HG02885 (cell line): Measurements from ENCODE around the gene CDH4.
"Not testable (repeated sequence)": the region's sequence is repeated elsewhere in the genome, so short reads cannot be mapped to it uniquely, and the experiment has no call there.

Source experiments
- ATAC-seq: cut with Tn5 transposase; IDR thresholded peaks from one replicate; pipeline ENCODE4 v1.9.1; 2021; ENCODE audit warnings: mild to moderate bottlenecking; ENCODE audit not compliant: unreplicated experiment, poor library complexity

CDH4 gene

DNA sequence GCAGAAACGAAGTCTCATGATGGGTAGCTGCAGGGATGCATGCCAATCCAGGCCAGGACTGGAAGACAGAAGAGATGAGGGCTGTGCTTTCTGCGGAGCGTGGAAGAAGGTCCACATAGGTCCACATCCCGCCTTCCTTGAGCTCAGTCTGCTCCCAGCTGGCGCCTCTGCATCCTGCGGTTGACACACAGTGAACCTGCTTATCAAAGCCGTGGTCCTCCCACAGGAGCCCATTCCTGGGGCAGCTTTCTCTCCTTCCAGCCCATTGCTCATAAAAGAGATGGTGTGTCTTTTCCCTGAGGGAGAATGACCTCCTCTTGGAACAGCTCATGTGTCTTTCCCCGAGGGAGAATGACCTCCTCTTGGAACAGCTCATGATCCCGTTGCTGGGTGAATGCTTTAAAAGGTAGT is 225.4 kb downstream of the CDH4 start:
- no peak for ATAC-seq

DNA sequence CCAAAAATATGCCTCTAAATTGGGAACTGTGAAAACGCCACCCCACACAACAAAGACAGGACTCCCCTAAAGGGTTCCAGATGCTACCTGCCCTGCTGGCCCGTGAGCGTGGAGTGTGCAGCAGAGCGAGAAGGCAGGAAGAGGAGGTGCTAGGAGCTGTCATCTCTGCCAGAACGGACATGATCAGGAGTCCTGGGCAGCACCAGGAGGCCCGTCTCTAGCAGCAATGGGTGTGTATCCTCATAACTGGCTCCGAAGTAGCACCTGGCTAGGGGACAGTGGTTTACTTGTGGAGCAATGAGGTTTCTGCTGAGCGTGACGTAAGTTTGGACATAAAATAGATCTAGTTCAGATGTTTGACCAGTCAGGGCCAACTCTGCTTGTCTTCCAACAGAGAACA is 226.0 kb downstream of the CDH4 start:
- ATAC-seq: no peak

DNA sequence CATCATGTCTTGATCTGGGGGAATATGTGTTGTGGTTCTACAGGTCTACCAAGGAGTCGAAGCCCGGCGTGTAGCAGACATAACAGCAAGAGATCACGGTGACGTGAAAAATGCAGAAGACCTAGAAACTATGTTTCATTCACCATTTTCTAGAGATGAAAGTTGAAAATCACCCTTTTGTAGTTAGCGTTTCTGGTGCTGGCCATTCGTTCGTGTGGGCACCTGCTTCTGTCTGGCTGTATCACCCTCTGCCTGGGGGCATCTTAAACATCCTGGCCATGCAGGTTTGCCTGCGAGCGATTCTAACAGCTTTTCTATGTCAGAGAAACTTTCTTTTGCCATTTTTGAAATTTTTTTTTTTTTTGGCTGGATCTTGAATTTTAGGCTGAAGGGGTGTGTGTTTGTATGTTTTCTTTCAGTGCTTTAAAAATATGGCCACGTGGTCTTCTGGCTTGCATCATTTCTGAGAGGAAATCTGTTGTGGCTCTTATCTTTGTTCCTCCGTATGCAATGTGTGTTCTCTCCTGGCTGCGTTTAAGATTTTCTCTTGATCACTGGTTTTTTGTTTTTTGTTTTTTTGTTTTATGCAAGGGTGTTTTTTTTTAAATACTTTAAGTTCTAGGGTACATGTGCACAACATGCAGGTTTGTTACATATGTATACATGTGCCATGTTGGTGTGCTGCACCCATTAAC is 226.7 kb downstream of the CDH4 start:
- no peak for ATAC-seq

DNA sequence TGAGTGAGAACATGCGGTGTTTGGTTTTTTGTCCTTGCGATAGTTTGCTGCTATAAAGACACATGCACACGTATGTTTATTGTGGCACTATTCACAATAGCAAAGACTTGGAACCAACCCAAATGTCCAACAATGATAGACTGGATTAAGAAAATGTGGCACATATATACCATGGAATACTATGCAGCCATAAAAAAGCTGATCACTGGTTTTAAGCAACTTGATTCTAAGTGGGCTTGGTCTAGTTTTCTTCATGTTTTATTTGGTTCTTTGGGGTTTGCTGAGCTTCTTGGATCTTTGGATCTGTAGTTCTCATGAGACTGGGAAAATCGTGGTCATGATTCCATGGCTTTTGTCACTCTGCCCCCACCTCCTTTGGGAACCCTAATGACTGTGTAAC is 227.4 kb downstream of the CDH4 start:
- not testable (repeated sequence) for ATAC-seq

DNA sequence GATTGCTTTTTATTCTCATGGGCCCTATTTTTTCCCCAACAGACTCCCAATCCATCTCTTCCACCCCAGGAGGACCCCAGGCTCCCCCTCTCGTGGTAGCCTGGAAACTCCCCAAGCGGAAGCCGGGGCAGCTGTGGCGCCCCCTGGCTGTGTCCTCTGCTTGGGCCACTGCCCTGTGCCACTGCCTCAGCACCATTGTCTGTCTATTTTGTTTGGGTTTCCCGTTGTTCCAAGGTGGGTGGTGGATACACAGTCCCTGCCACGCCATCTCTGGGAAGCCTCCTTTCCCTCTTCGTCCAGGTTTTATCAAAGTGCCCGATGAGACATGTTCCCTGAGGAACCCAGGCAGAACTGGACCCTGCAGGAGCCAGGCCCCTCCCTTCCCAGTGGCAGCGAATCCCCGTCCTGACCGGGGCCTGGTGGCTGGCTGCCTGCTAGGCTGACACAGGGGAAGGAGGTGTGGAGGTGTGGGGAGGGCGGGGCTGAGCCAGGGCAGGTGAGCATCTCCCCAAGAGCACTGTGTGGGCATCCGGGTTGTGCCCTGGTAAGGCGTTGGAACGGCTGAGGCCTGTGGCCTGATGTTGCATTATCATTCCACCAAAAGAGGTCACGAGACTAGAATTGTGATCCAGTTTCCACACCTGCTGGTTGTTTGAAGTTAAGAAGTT is 228.2 kb downstream of the CDH4 start:
- ATAC-seq: no peak

DNA sequence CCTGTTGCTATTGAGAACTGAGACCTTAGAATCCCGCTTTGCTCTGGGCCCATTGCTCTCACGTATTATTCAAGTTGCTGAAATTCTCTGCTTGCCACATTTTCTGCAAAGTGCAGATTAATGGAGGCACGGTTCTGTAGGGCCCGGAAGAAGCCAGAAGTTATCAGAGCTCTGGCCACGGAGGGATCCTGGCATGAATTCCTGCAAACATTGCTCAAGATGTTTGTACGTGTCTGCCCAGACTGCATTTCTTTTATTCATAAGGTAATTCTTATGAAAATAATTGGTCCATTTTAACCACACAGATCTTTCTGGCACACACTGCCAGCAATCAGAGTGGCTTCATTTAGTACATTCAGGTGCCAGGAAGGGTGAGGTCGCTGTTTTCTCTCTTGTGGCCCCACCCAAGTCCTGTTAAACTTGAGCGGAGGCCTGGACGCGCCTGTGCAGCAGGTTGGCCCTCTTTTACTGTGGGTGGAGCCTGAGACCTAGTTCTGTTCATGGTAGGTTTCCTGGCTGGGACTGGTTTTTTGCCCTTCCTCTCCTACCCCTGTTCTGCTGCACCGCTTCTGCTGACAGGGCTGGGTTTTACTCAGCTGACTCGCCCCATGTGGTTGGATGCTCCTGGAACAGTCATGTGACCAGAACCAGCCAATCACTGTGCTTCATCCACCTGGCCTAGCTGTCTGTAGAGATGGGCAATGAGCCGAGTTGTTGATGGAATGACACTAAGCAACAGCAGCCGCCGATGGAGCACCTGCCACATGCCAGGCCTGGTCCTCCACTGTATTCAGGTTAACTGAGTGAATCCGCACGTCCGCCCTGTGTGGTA is 230.2 kb downstream of the CDH4 start:
- no peak for ATAC-seq

DNA sequence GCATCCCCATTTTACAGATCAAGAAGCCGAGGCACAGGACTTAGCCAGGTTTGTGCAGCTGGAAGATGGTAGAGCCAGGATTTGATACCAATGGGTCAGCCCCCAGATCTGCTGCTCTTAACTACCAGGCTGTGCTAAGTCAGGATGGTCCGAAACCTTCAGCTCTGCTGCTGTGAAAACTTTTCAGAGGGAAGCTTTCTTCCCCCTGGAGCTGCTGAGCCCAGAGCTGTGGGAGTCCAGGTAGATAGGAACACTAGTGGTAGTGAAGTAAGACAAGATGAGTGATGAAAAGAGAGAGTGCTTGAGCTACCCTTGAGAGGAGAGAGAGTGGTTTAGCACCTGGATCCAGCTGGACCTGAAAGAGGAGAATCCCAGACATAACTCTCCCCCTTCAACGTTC is 230.8 kb downstream of the CDH4 start:
- no peak for ATAC-seq

DNA sequence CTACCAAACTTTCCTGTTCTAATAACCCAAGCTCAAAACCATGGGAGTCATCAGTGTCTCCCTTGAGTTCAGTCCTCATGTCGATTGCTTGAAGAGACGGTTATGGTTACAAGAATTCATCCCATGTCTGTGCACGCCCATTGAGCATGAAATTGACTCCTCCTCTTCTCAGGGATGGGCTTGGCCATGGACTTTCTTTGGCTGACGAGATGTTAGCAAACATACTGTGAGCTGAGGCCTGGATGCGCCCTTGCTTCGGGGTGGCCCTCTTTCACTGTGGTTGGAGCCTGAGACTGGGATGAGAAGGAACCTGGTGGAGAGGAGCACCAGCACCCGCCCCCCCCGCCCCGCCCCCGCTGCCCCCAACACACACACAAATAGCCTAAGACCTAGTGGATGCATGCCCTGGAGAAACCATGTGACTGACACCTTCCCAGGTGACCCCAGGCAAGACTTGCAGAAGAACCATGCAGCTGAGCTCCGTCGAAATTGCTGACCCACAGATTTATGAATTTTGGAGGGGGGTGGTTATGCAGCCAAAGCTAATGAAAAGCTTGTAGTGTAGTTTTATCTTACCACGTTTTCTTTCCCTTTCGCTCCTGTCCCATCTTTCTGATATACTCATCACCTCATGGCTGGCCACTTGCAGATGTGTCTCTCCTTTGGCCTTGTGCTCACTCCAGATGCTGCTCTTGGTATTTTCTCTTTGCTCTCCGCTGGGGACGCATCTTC is 231.4 kb downstream of the CDH4 start:
- ATAC-seq: no peak

DNA sequence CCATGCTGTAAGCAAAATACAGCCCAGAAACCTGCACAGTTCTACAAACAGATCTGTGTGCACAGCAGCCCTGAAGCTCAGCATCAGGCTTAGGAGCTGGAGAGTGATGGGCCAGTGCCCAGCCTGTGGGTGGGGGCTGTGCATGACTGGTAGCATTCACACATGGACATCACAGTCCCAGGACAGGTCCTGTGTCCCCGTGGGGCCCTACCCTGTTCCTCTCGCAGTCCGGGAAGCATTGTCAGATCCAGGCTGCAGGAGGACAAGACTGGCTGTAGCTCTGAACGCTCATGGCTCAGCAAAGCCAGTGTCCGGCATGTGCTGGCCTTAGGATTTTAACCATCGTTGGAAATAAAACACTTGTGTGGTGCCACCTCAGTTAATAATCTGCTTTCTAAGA is 234.1 kb downstream of the CDH4 start:
- ATAC-seq: no peak

DNA sequence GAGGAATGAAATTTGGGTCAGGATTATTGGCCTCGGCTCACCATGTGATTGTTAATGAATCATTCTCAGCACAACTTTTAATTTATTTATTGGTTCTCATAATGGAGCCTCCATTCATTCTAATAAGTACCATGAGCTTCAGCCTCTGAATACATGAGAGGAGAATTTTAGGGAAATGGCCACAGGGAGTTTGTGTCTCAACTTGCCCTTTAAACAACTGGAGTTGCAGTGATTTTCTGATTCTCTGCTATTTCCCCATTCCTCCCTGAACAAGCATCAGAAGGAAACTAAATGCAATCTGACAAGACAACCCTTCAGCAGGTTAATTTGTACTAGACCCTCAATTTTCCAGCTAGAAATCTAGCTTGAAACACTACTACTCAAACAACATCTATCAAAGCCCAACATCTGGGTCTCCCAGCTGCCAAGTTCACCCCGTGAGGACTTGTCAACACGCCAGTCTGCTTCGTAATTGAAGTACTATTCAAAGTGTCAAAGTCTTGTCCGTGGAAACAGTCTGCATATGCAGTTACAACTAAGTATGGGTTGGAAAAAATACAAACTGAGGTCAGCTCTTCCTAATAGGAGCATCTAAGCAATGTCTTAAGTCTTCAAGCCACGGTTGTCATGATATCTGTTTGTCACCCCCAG is 235.4 kb downstream of the CDH4 start:
- ATAC-seq: no peak

DNA sequence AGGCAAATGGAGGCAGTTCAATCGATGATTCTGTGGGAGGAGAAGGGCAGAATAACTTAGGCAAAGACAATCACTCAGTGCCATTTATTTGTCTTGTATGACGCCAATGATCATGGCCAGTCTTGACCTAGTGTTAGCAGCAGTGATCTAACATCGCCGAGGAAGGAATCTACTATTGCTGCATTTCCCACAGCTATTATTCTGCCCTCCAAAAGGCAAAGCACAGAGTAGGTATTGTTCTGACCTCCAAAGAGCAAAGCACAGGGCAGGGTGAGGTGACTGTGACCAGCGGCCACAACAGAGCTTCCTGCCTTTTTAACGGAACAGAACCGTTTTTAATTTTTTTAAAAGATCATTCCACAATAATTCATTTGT is 235.9 kb downstream of the CDH4 start:
- no peak for ATAC-seq

DNA sequence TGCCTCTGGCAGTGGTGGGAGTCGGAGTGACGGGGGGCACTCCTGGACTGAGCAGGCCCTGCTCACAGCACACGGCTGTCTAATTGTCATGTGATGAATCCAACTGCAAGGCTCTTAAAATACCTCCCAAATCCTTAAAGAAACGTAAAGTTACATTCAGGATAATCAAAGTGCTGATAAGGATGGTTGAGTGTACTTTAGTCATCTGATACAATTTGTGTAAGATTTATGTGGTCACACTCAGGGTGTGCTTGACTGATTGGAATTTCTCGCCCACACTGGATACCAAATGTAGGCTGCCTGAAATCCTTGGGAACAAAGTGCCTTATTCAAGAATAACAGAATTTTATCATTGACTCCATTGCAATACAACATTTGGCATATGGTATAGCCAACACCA is 238.7 kb downstream of the CDH4 start:
- ATAC-seq: no peak

DNA sequence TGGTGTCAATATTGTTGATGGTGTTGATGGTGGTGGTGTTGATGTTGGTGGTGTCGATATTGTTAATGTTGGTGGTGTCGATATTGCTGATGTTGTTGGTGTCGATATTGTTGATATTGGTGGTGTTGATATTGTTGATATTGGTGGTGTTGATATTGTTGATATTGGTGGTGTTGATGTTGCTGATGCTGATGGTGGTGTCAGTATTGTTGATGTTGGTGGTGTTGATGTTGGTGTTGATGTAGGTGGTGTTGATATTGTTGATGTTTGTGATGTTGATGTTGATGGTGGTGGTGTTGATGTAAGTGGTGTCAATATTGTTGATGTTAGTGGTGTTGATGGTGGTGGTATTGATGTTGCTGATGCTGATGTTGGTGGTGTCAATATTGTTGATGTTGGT is 240.0 kb downstream of the CDH4 start:
- ATAC-seq: no peak

DNA sequence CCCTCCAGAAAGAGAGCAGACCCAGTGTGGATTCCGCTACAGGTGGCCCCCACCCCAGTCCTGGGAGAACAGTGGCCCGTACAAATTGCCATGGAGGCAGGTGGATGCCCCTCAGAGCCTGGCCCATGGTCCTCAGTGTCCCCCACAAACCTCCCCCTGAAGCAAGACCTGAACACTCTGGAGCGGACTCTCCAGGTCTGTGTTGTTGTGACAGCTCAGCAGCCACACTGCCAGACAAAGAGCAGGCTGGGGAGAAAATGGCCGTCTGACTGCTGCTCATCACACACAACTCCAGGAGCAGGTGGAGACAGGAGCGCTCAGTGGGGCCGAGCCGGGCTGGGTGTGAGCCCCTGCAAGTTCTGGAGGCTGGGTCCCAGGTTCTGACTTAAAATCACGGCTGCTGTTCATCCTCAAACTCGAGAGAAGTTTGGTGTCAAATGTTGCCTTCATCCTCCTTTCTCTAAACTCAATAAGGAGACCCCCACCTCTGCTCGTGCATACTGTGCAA is 241.8 kb downstream of the CDH4 start:
- ATAC-seq: no peak

DNA sequence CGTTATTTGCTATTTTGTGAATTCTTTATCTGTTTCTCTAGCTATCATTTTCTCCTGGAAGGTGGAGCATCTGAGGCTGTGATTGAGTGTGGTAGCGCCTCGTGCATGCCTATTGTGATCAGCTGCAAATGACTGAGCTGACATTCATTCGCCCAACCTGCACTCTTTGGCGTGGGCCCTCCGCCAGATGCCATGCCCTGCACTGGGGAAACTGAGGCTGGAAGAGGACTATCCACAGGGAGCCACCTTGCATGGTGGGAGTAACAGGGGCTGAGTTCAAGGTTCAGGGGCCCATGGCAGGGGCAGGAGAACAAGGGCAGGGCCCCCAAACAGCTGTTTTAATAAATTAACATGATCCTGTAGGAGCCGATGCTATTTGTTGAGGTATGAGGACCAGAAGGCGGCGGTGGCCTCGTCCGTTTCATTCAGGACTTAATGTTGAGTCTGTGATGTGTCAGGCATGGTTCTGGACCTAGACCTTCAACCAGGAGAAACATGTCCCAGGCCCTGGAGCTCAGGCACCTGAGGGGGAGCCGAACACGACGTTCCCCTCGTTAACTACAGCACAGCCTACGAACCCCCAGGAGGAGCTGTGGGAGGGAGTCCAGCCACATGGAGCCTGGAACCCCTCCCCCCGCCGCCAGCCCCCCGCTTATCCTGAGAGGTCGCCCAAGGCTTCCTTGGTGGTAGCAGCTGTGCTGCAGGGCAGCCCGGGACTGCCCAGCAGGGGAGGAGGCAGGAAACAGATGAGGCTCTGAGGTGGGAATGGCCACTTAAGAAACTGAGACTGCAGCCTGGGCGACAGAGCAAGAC is 242.9 kb downstream of the CDH4 start:
- no peak for ATAC-seq

DNA sequence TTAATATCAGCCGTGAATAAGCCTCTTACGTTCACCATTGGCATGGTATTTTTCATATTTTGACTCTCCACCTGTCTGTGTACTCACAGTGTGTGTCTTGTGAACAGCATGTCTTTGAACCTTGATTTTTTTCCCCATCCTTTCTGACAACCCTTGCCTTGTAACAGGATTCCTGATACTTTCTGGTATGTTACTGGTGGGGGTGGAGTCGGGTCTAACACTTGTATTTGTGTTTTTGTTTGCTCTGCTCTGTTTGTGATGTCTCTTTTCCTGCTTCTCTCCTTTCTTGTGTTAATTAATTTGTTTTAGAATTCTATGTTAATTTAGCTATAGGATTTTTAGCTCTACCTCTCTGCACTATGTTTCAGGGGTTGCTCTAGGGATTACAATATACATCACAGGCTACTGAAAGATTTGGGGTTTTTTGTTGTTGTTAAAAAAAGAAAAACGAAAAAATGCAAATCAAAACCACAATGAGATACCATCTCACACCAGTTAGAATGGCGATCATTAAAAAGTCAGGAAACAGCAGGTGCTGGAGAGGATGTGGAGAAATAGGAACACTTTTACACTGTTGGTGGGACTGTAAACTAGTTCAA is 245.1 kb downstream of the CDH4 start:
- ATAC-seq: no peak

DNA sequence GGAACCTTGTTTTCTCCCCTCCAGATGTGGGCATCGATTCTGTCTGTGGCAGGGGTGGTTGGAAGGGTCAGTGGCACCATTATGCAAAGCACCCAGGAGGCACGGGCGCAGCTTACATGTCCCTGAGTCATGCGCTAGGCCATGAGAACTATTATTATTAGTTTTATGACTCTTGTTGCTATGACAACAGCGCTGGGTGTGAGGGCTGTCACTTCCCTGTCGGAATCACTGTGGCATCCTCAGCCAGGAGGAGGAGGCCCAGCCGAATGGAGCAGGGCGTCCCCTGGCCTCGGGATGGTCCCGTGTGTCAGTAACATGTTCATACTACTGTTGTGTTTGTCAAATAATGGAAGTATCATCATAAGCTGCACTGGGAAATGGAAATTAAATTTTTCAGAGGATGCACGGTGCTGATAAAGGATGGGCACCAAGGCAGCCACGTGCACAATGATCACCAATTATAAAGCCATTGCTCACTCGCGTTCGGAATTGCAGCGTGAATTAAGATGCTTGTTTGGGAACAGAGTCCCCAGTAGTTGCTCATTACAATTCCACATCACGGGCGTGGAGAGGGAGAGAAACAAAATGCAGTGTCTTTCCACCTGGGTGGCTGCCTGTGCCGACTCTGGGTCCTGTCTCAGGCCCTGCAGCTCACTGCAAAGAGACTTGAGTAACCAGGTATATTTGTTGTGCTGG is 247.9 kb downstream of the CDH4 start:
- no peak for ATAC-seq

DNA sequence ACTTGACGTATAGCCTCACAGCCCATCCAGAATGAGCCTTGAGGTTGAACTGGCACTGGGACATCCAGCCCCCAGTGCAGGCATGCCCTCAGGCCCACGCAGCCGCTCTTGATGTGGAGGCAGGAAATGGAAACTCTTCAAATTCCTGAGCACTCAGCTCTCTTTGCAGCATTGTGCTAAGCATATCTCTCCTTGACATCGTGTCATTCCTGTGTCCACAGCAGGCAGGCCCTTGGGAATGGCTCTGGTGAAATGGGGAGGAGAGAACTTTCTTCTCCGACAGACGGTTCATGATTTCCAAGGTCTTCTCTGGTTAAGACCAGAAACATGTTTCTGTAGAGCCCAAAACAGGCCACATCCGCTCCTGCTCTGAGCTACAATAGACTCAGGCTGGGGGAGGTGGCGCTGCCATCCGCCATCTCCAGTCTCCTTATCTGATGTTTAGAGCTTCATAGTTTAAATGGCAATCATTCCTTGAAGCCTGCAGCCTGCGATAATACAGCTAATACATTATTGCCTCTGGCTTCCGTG is 248.8 kb downstream of the CDH4 start:
- ATAC-seq: no peak
